Caco-2 (cell line): Measurements from ENCODE around the gene RPS27. TPM values are rescaled to one million over a fixed set of nuclear protein-coding genes. Genes with fewer than 3 reads are reported as not detected.

ENCODE experiments used
- BruUV-seq: library from RNA; stranded (reverse); fragments of 400-500 nt; replicated peaks from 2 replicates; lab custom pipeline; 2021; lab: Mats Ljungman, UMichigan
- CTCF ChIA-PET: fragments of 300-600 bp; sonication (Branson Sonifier 250); formaldehyde crosslinking; loops from one replicate; lab custom pipeline; 2022; ENCODE audit warnings: antibody characterized with exemption; lab: Charles Lee
- POLR2A ChIA-PET: fragments of 300-600 bp; sonication (Branson Sonifier 250); formaldehyde crosslinking; loops from one replicate; lab custom pipeline; 2022; ENCODE audit warnings: antibody characterized with exemption; lab: Charles Lee
- DNase-seq, 2 experiments: peaks; one replicate each; pipeline versions ENCODE4 v3.0.0 to v3.0.0-alpha.2; 2020 to 2022
- H3K27me3 ChIP-seq: replicated peaks from 2 replicates; pipeline ENCODE4 v1.6.0; 2011; ENCODE audit warnings: low read length; ENCODE audit not compliant: control insufficient read depth, insufficient read depth
- H3K36me3 ChIP-seq: 2 replicates; pipeline ENCODE4 v1.5.1; 2011; ENCODE audit warnings: low read length; ENCODE audit not compliant: control insufficient read depth, insufficient read depth
- H3K4me1 ChIP-seq: fragments of 250-450 bp; sonication (Bioruptor Pico); 2 replicates; pipeline ENCODE4 v1.5.1; 2020; ENCODE audit warnings: mild to moderate bottlenecking
- H3K4me3 ChIP-seq: 2 replicates; pipeline ENCODE4 v1.5.1; 2011; ENCODE audit warnings: low read depth, mild to moderate bottlenecking, control low read depth, low read length
- H3K9me3 ChIP-seq: fragments of 250-450 bp; sonication (Bioruptor Pico); 2 replicates; pipeline ENCODE4 v1.5.1; 2020; ENCODE audit warnings: mild to moderate bottlenecking, moderate library complexity
- H3K27ac Mint-ChIP-seq: one replicate; pipeline ENCODE4 v1.8.0; 2022; ENCODE audit warnings: mixed read lengths; ENCODE audit not compliant: unreplicated experiment
- H3K27me3 Mint-ChIP-seq: one replicate; pipeline ENCODE4 v1.8.0; 2022; ENCODE audit warnings: mixed read lengths; ENCODE audit not compliant: insufficient read depth, unreplicated experiment
- H3K36me3 Mint-ChIP-seq: one replicate; pipeline ENCODE4 v1.8.0; 2022; ENCODE audit warnings: mild to moderate bottlenecking, mixed read lengths; ENCODE audit not compliant: insufficient read depth, unreplicated experiment
- H3K4me1 Mint-ChIP-seq: one replicate; pipeline ENCODE4 v1.8.0; 2022; ENCODE audit warnings: low read depth, mixed read lengths; ENCODE audit not compliant: unreplicated experiment
- H3K4me3 Mint-ChIP-seq: one replicate; pipeline ENCODE4 v1.8.0; 2022; ENCODE audit warnings: mild to moderate bottlenecking, moderate library complexity, mixed read lengths; ENCODE audit not compliant: unreplicated experiment
- H3K9me3 Mint-ChIP-seq: one replicate; pipeline ENCODE4 v1.8.0; 2022; ENCODE audit warnings: mixed read lengths; ENCODE audit not compliant: unreplicated experiment
- intact Hi-C: fragments of 100-400 bp; cut with micrococcal nuclease; formaldehyde crosslinking; loops from one replicate; pipeline ENCODE4 v1.10.0; 2022; ENCODE audit not compliant: unreplicated experiment
- total RNA-seq: library from RNA; stranded (reverse); gene quantifications from 2 replicates; pipeline ENCODE4 v1.2.3, GENCODE V29; 2022
- TF ChIP-seq, protein P1 (sequence below), 2 experiments: fragments of 200-600 bp in 1 of 2; IDR thresholded peaks; 1 replicate in 1 of 2; 2 replicates in 1 of 2; pipeline versions ENCODE4 v1.5.1 to v1.8.0; 2011 to 2022; ENCODE audit warnings: antibody characterized with exemption in 1 of 2, control low read depth in 1 of 2, inconsistent platforms in 1 of 2, low read depth in 1 of 2, low read length in 1 of 2, mild to moderate bottlenecking in 1 of 2, moderate library complexity in 1 of 2; ENCODE audit not compliant: insufficient read depth in 1 of 2, severe bottlenecking in 1 of 2, unreplicated experiment in 1 of 2

RPS27 gene
- total RNA-seq, 1 experiment from 2014 or later = 2,676 TPM

DNA sequence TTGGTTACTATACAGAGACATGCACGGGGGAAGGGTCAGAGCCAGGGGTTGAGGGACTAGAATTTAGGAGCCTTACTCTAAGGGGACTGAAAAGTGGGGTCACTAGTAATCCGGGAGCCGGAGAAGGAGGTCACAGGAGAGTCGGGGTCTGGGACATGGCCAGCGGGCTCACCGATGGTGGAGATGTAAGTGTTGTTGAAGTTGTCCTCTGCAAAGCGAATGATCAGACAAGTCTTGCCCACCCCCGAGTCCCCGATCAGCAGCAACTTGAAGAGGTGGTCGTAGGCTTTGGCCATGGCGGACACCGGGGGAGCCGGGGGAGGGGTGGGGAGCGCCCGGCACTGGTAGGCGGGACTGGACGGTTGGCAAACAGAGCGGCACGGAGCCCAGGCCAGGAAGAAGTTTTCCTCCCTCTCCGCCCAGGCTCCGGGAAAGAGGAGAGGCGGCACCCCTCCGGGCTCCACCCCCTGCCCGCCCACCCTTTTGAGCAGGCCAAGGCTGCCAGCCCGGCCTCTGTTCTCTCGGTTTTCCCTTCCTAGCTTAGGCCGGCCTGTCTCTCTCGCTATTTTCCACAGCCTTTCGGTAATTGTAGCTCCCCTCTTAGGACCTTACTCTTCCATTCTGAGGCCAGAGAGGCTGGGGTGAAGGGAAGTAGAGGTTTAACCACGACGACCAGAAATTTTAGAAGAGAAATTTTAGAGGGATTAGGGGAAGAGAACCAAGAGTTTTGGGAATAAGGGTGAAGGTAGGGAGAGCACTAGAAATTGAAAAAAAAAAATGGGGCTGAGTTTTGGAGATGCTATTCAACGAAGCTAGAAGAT, 4.4 kb upstream of the RPS27 start, which contains the start of gene RAB13:
Gene RAB13, minus strand, starts transcription at position 399 of the 821 bp plus-strand sequence. Its CDS starts 103 bp downstream, at position 296.
- Mint-ChIP-seq H3K27ac (peak within 1 kb of the TSS; percentile 83), H3K27me3 (peaks cover 3% of the 10 kb centered on the region), H3K4me3 (peak within 1 kb of the TSS; percentile 93), H3K36me3 (peaks cover 28% of the 10 kb centered on the region), H3K9me3 (peaks cover 13% of the 10 kb centered on the region), H3K4me1 (peaks cover 27% of the 10 kb centered on the region)
- TF ChIP-seq, protein P1, sequence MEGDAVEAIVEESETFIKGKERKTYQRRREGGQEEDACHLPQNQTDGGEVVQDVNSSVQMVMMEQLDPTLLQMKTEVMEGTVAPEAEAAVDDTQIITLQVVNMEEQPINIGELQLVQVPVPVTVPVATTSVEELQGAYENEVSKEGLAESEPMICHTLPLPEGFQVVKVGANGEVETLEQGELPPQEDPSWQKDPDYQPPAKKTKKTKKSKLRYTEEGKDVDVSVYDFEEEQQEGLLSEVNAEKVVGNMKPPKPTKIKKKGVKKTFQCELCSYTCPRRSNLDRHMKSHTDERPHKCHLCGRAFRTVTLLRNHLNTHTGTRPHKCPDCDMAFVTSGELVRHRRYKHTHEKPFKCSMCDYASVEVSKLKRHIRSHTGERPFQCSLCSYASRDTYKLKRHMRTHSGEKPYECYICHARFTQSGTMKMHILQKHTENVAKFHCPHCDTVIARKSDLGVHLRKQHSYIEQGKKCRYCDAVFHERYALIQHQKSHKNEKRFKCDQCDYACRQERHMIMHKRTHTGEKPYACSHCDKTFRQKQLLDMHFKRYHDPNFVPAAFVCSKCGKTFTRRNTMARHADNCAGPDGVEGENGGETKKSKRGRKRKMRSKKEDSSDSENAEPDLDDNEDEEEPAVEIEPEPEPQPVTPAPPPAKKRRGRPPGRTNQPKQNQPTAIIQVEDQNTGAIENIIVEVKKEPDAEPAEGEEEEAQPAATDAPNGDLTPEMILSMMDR (IDR thresholded peaks at IDR 0.05; ENCODE audit: insufficient read depth in 1 of 2, low read depth in 1 of 2, low read length in 1 of 2, severe bottlenecking in 1 of 2, unreplicated experiment in 1 of 2) = no peak
- CTCF ChIA-PET = interaction anchor here (0.5 to 1.7 kb wide), 13 partner anchors 9 to 315 kb away, joined by 3 to 7 read pairs (median 3); partner anchors contain the start of genes CREB3L4, GATAD2B, ILF2 and INTS3
- Histone ChIP-seq H3K9me3 (no peaks in the 10 kb centered on the region), H3K27me3 (no peaks in the 10 kb centered on the region), H3K4me1 (peaks cover 17% of the 10 kb centered on the region), H3K4me3 (peak within 1 kb of the TSS; percentile 48), H3K36me3 (no peaks in the 10 kb centered on the region; the same call in 1 of the 2 replicates)
- intact Hi-C loops = loop anchor here (1.0 to 5.0 kb wide), 8 partner anchors 9 to 307 kb away; partner anchors contain the start of genes CREB3L4, DENND4B, JTB and NPR1
- POLR2A ChIA-PET = interaction anchor here (0.6 to 1.5 kb wide), 7 partner anchors 8 to 633 kb away, joined by 3 to 14 read pairs (median 4); partner anchors contain the start of genes JTB and SLC39A1
- no TSS peak for BruUV-seq
- DNase-seq = peak; percentile 81 to 87

DNA sequence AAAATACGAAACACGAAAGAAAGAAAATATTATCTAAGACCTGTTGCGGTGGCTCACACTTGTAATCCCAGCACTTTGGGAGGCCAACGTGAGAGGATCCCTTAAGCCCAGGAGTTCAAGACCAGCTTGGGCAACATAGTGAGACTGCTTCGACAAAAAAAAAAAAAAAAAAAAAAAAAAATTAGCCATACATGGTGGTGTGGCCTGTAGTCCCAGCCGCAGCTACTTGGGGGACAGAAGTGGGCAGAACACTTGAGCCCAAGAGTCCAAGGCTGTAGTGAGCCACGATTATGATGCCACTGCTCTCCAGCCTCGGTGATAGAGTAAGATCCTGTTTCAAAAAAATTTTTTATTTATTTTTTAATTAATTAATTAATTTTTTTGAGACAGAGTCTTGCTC, 2.9 kb upstream of the RPS27 start:
- H3K36me3 Mint-ChIP-seq = peaks cover 43% of the 10 kb centered on the region
- intact Hi-C loops = loop anchor here (2.0 to 5.0 kb wide), 2 partner anchors 205 to 309 kb away; partner anchors contain the start of gene NPR1
- Histone ChIP-seq H3K36me3 (peaks cover 3% of the 10 kb centered on the region), H3K27me3 (no peaks in the 10 kb centered on the region), H3K9me3 (no peaks in the 10 kb centered on the region), H3K4me1 (peaks cover 17% of the 10 kb centered on the region), H3K4me3 (no peak overlapping the region)
- no peak for DNase-seq
- BruUV-seq = no TSS peak
- POLR2A ChIA-PET = interaction anchor here (0.6 kb wide), 1 partner anchor 24 kb away, joined by 5 read pairs; the partner anchor contains the start of gene SLC39A1
- H3K4me3 Mint-ChIP-seq = no peak overlapping the region
- H3K9me3 Mint-ChIP-seq = peaks cover 13% of the 10 kb centered on the region
- peak overlapping the region; percentile 68 for H3K27ac Mint-ChIP-seq
- TF ChIP-seq, protein P1 (IDR thresholded peaks at IDR 0.05; ENCODE audit: insufficient read depth in 1 of 2, low read depth in 1 of 2, low read length in 1 of 2, severe bottlenecking in 1 of 2, unreplicated experiment in 1 of 2) = no peak
- peaks cover 3% of the 10 kb centered on the region for H3K27me3 Mint-ChIP-seq
- CTCF ChIA-PET = interaction anchor here (0.6 to 1.7 kb wide), 5 partner anchors 10 to 166 kb away, joined by 3 to 7 read pairs (median 4); partner anchors contain the start of genes CREB3L4, JTB and SLC39A1
- peaks cover 40% of the 10 kb centered on the region for H3K4me1 Mint-ChIP-seq

DNA sequence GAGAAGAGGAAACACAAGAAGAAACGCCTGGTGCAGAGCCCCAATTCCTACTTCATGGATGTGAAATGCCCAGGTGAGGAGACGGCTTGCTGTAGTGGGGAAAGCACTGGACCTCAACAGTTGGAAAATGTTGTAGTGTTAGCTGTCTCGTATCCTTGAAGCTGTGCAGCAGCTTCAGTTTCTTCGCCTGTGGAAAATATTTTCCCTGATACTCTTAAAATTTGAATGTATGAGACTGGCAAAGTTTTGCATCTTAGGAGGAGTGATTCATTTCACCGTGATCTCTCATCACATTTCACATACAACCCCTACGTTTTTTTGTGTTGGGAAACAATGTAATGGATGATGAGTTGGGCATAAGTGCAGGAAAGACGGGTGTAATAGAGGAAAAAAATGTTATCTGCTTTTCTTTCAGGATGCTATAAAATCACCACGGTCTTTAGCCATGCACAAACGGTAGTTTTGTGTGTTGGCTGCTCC, 629 bp downstream of the RPS27 start:
- intact Hi-C loops = no loop called here

More for the DNA sequence above, 629 bp downstream of the RPS27 start:
- no peak for DNase-seq
- Mint-ChIP-seq H3K27ac (peak overlapping the region; percentile 99), H3K9me3 (peaks cover 22% of the 10 kb centered on the region), H3K36me3 (peaks cover 74% of the 10 kb centered on the region), H3K4me1 (peaks cover 31% of the 10 kb centered on the region), H3K27me3 (peaks cover 3% of the 10 kb centered on the region), H3K4me3 (peak overlapping the region; percentile 95)
- Histone ChIP-seq H3K27me3 (no peaks in the 10 kb centered on the region), H3K4me3 (peak overlapping the region; percentile 83), H3K36me3 (peaks cover 4% of the 10 kb centered on the region), H3K4me1 (peaks cover 9% of the 10 kb centered on the region; the same call in 1 of the 2 replicates), H3K9me3 (no peaks in the 10 kb centered on the region)
- POLR2A ChIA-PET = interaction anchor here (0.6 to 2.6 kb wide), 8 partner anchors 10 to 513 kb away, joined by 3 to 33 read pairs (median 6); partner anchors contain the start of genes CREB3L4, GATAD2B and SLC27A3
- TSS peak; percentile 85 for BruUV-seq
- CTCF ChIA-PET = interaction anchor here (1.0 to 1.2 kb wide), 2 partner anchors 13 to 15 kb away, joined by 3 to 4 read pairs; no protein-coding TSS in a partner anchor
- TF ChIP-seq, protein P1 (IDR thresholded peaks at IDR 0.05; ENCODE audit: insufficient read depth in 1 of 2, low read depth in 1 of 2, low read length in 1 of 2, severe bottlenecking in 1 of 2, unreplicated experiment in 1 of 2) = no peak
